Measurements from ENCODE around the gene ATAD1. TPM values are rescaled to one million over a fixed set of nuclear protein-coding genes. Genes with fewer than 3 reads are reported as not detected.
"Not testable (repeated sequence)": the region's sequence is repeated elsewhere in the genome, so short reads cannot be mapped to it uniquely, and the experiment has no call there.

ATAD1 gene
- total and polyA plus RNA-seq, 2 donors (not counting 1 experiment from before 2014, with no cell fraction given) = 34.7 to 49.0 TPM

DNA sequence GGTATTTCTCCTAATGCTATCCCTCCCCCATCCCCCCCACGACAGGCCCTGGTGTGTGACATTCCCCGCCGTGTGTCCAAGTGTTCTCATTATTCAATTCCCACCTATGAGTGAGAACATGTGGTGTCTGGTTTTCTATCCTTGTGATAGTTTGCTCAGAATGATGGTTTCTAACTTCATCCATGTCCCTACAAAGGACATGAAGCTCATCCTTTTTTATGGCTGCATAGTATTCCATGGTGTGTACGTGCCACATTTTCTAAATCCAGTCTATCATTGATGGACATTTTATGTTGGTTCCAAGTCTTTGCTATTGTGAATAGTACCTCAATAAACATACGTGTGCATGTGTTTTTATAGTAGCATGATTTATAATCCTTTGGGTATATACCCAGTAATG lies 37.2 kb upstream of the ATAD1 start:
- H3K9me3 ChIP-seq (ENCODE audit: control insufficient read depth, insufficient read depth, low read depth, low read length); H3K9ac ChIP-seq (ENCODE audit: insufficient read depth, low read length); H3K27ac ChIP-seq (ENCODE audit: insufficient read depth, low read length); H3K4me1 ChIP-seq (ENCODE audit: control insufficient read depth, extremely low read depth, insufficient read depth, low read length); H2AFZ ChIP-seq (ENCODE audit: low read length); H3K4me2 ChIP-seq (ENCODE audit: extremely low read depth, insufficient read depth, low read length); H3K4me3 ChIP-seq (replicated peaks in 1 of 4; ENCODE audit: control extremely low read depth in 1 of 4, insufficient read depth in 1 of 4, low read depth in 3 of 4, low read length in 4 of 4); H4K20me1 ChIP-seq (ENCODE audit: control insufficient read depth, extremely low read depth, insufficient read depth, low read length); H3K79me2 ChIP-seq (ENCODE audit: control insufficient read depth, insufficient read depth, low read length); H3K36me3 ChIP-seq (ENCODE audit: control insufficient read depth, insufficient read depth, low read length); DNase-seq (ENCODE audit: low read depth in 2 of 2); H3K27me3 ChIP-seq (ENCODE audit: control insufficient read depth, insufficient read depth, low read length): not testable (repeated sequence)

DNA sequence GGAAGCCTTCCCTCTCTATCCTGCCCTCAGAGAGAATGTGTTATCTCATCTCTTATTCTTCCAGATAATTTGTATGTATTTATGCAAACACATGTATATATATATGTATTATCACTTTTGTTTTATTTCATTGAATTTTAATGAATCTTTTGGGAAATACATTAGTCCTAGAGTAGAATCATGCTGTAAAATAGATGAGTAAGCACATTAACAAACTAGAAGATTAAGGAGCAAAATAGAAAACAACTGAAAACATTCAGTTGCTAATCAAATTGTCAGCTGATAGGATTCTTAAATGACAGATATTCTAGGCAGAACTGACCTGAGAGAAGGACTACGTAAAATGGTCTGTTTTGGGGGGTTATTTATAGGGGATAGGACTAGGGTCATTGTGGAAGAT lies 34.1 kb upstream of the ATAD1 start:
- H3K79me2 ChIP-seq (ENCODE audit: control insufficient read depth, insufficient read depth, low read length) = no peaks in the 10 kb centered on the region
- no peaks in the 10 kb centered on the region for H3K36me3 ChIP-seq (ENCODE audit: control insufficient read depth, insufficient read depth, low read length)
- no peak overlapping the region for H2AFZ ChIP-seq (ENCODE audit: low read length)
- no peaks in the 10 kb centered on the region for H3K4me1 ChIP-seq (ENCODE audit: control insufficient read depth, extremely low read depth, insufficient read depth, low read length)
- H4K20me1 ChIP-seq (ENCODE audit: control insufficient read depth, extremely low read depth, insufficient read depth, low read length) = no peaks in the 10 kb centered on the region
- TF ChIP-seq, protein P1, sequence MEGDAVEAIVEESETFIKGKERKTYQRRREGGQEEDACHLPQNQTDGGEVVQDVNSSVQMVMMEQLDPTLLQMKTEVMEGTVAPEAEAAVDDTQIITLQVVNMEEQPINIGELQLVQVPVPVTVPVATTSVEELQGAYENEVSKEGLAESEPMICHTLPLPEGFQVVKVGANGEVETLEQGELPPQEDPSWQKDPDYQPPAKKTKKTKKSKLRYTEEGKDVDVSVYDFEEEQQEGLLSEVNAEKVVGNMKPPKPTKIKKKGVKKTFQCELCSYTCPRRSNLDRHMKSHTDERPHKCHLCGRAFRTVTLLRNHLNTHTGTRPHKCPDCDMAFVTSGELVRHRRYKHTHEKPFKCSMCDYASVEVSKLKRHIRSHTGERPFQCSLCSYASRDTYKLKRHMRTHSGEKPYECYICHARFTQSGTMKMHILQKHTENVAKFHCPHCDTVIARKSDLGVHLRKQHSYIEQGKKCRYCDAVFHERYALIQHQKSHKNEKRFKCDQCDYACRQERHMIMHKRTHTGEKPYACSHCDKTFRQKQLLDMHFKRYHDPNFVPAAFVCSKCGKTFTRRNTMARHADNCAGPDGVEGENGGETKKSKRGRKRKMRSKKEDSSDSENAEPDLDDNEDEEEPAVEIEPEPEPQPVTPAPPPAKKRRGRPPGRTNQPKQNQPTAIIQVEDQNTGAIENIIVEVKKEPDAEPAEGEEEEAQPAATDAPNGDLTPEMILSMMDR (conservative IDR thresholded peaks at IDR 0.05 in 1 of 2, IDR thresholded peaks at IDR 0.05 in 1 of 2; ENCODE audit: low read depth in 1 of 2, low read length in 2 of 2) = no peak
- TF ChIP-seq EZH2 (IDR thresholded peaks at IDR 0.05; ENCODE audit: low read length, missing control alignments) = no peak
- no peak overlapping the region for H3K27ac ChIP-seq (ENCODE audit: insufficient read depth, low read length)
- H3K9me3 ChIP-seq (ENCODE audit: control insufficient read depth, insufficient read depth, low read depth, low read length) = no peaks in the 10 kb centered on the region
- H3K27me3 ChIP-seq (ENCODE audit: control insufficient read depth, insufficient read depth, low read length) = no peaks in the 10 kb centered on the region
- no peak overlapping the region for H3K9ac ChIP-seq (ENCODE audit: insufficient read depth, low read length)
- no peak overlapping the region for H3K4me3 ChIP-seq (replicated peaks in 1 of 4; ENCODE audit: control extremely low read depth in 1 of 4, insufficient read depth in 1 of 4, low read depth in 3 of 4, low read length in 4 of 4)
- DNase-seq (ENCODE audit: low read depth in 2 of 2) = no peak
- H3K4me2 ChIP-seq (ENCODE audit: extremely low read depth, insufficient read depth, low read length) = no peak overlapping the region

- TF ChIP-seq, protein P1 (conservative IDR thresholded peaks at IDR 0.05 in 1 of 2, IDR thresholded peaks at IDR 0.05 in 1 of 2; ENCODE audit: low read depth in 1 of 2, low read length in 2 of 2) = peak; percentile 75 to 76
- no peak for TF ChIP-seq EZH2 (IDR thresholded peaks at IDR 0.05; ENCODE audit: low read length, missing control alignments)
- Histone ChIP-seq H3K4me2 (ENCODE audit: extremely low read depth, insufficient read depth, low read length) (no peak overlapping the region), H3K4me3 (replicated peaks in 1 of 4; ENCODE audit: control extremely low read depth in 1 of 4, insufficient read depth in 1 of 4, low read depth in 3 of 4, low read length in 4 of 4) (no peak overlapping the region), H4K20me1 (ENCODE audit: control insufficient read depth, extremely low read depth, insufficient read depth, low read length) (no peaks in the 10 kb centered on the region), H3K27me3 (ENCODE audit: control insufficient read depth, insufficient read depth, low read length) (no peaks in the 10 kb centered on the region), H3K27ac (ENCODE audit: insufficient read depth, low read length) (no peak overlapping the region), H3K79me2 (ENCODE audit: control insufficient read depth, insufficient read depth, low read length) (no peaks in the 10 kb centered on the region), H3K9ac (ENCODE audit: insufficient read depth, low read length) (no peak overlapping the region), H3K4me1 (ENCODE audit: control insufficient read depth, extremely low read depth, insufficient read depth, low read length) (no peaks in the 10 kb centered on the region), H3K36me3 (ENCODE audit: control insufficient read depth, insufficient read depth, low read length) (no peaks in the 10 kb centered on the region), H3K9me3 (ENCODE audit: control insufficient read depth, insufficient read depth, low read depth, low read length) (no peaks in the 10 kb centered on the region), H2AFZ (ENCODE audit: low read length) (peak overlapping the region; percentile 50)
- peak; percentile 70 to 76 for DNase-seq (ENCODE audit: low read depth in 2 of 2)
Observed at GRCh38 chr10:87850742-87851205, 32.7 kb upstream of the ATAD1 start.

Data from fibroblast of lung (primary cell).